DND-41 (cell line): ENCODE data around the gene MOXD1.

Source experiments
- ATAC-seq: fragments of 200-7000 bp; cut with Tn5 transposase; 3 replicates; pipeline ENCODE4 v1.9.1; 2021; ENCODE audit warnings: low read depth; ENCODE audit not compliant: insufficient read depth
- DNase-seq: peaks from one replicate; pipeline ENCODE4 v3.0.0-alpha.2; 2020
- H2AFZ ChIP-seq: 2 replicates; pipeline ENCODE4 v1.6.0; 2012; ENCODE audit warnings: low read depth, low read length
- H3K27ac ChIP-seq: 2 replicates; pipeline ENCODE4 v1.5.1; 2012; ENCODE audit warnings: low read length, inconsistent platforms
- H3K27me3 ChIP-seq: fragments of 200-600 bp; sonication (generic); 2 replicates; pipeline ENCODE4 v1.6.0; 2012; ENCODE audit warnings: low read length, mild to moderate bottlenecking, inconsistent platforms; ENCODE audit not compliant: insufficient read depth, poor library complexity
- H3K36me3 ChIP-seq: 2 replicates; pipeline ENCODE4 v1.5.1; 2012; ENCODE audit warnings: low read length, inconsistent platforms; ENCODE audit not compliant: insufficient read depth
- H3K4me1 ChIP-seq: 2 replicates; pipeline ENCODE4 v1.5.1; 2012; ENCODE audit warnings: mild to moderate bottlenecking, low read length; ENCODE audit not compliant: insufficient read depth
- H3K4me2 ChIP-seq: 2 replicates; pipeline ENCODE4 v1.6.0; 2012; ENCODE audit warnings: mild to moderate bottlenecking, moderate library complexity, low read length, inconsistent platforms; ENCODE audit not compliant: insufficient read depth
- H3K4me3 ChIP-seq, 2 experiments: fragments of 200-600 bp in 1 of 2; shearing (Covaris generic) in 1 of 2; 2 replicates each; pipeline ENCODE4 v1.5.1; 2012 to 2016; ENCODE audit warnings: inconsistent platforms in 2 of 2, low read length in 2 of 2, mild to moderate bottlenecking in 2 of 2, low read depth in 1 of 2, moderate library complexity in 1 of 2
- H3K79me2 ChIP-seq: 2 replicates; pipeline ENCODE4 v1.6.0; 2012; ENCODE audit warnings: low read length, inconsistent platforms; ENCODE audit not compliant: insufficient read depth
- H3K9ac ChIP-seq: 2 replicates; pipeline ENCODE4 v1.6.0; 2012; ENCODE audit warnings: low read depth, mild to moderate bottlenecking, inconsistent platforms, low read length, moderate library complexity
- H3K9me3 ChIP-seq: 2 replicates; pipeline ENCODE4 v1.5.1; 2012; ENCODE audit warnings: low read length, moderate library complexity, mild to moderate bottlenecking, inconsistent platforms; ENCODE audit not compliant: insufficient read depth, severe bottlenecking
- H4K20me1 ChIP-seq: 2 replicates; pipeline ENCODE4 v1.6.0; 2012; ENCODE audit warnings: low read length; ENCODE audit not compliant: insufficient read depth
- CTCF ChIP-seq: IDR thresholded peaks from 2 replicates; pipeline ENCODE4 v1.5.1; 2012; ENCODE audit warnings: borderline replicate concordance, low read length, moderate library complexity, mild to moderate bottlenecking; ENCODE audit not compliant: poor library complexity, severe bottlenecking; ENCODE audit errors: extremely low read depth
- EZH2 ChIP-seq: IDR thresholded peaks from 3 replicates; pipeline ENCODE4 v1.6.1; 2012; ENCODE audit warnings: borderline replicate concordance, low read depth, mild to moderate bottlenecking, moderate library complexity, low read length, inconsistent platforms; ENCODE audit not compliant: severe bottlenecking

The MOXD1 gene

GRCh38 chr6:132246120-132246617 is 155.1 kb downstream of the MOXD1 start:
- no peak overlapping the region for H3K27ac ChIP-seq
- no peak for ATAC-seq
- H3K4me3 ChIP-seq = no peak overlapping the region
- TF ChIP-seq CTCF = no peak
- TF ChIP-seq EZH2 = no peak
- no peak overlapping the region for H3K9ac ChIP-seq
- H3K4me1 ChIP-seq = no peaks in the 10 kb centered on the region
- H3K4me2 ChIP-seq = no peak overlapping the region
- no peak for DNase-seq
- H3K36me3 ChIP-seq = no peaks in the 10 kb centered on the region
- no peak overlapping the region for H2AFZ ChIP-seq
- no peaks in the 10 kb centered on the region for H3K9me3 ChIP-seq
- no peaks in the 10 kb centered on the region for H3K79me2 ChIP-seq
- no peaks in the 10 kb centered on the region for H4K20me1 ChIP-seq
- no peaks in the 10 kb centered on the region for H3K27me3 ChIP-seq
